SH-SY5Y (cell line): ENCODE data around the gene PHKG2.

ENCODE experiments used
- GATA2 ChIP-seq: IDR thresholded peaks from 2 replicates; pipeline ENCODE4 v1.6.1; 2011; ENCODE audit warnings: mild to moderate bottlenecking, low read depth, low read length
- GATA3 ChIP-seq: IDR thresholded peaks from 2 replicates; pipeline ENCODE4 v1.6.1; 2011; ENCODE audit warnings: low read depth, mild to moderate bottlenecking, low read length, moderate library complexity

The PHKG2 gene

DNA sequence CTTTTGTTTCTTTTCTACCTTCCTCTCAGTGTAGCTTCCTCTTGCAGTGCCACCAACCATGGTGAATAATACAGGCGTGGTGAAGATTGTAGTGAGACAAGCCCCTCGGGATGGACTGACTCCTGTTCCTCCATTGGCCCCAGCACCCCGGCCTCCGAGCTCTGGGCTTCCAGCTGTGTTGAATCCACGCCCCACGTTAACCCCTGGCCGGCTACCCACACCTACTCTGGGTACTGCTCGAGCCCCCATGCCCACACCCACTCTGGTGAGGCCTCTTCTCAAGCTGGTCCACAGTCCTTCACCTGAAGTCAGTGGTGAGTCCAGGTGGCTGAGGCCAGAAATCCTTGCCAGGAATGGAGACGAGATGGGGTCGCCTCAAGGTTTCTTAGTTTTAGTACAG, 25.3 kb upstream of the PHKG2 start:
- no peak for TF ChIP-seq GATA2
- no peak for TF ChIP-seq GATA3

DNA sequence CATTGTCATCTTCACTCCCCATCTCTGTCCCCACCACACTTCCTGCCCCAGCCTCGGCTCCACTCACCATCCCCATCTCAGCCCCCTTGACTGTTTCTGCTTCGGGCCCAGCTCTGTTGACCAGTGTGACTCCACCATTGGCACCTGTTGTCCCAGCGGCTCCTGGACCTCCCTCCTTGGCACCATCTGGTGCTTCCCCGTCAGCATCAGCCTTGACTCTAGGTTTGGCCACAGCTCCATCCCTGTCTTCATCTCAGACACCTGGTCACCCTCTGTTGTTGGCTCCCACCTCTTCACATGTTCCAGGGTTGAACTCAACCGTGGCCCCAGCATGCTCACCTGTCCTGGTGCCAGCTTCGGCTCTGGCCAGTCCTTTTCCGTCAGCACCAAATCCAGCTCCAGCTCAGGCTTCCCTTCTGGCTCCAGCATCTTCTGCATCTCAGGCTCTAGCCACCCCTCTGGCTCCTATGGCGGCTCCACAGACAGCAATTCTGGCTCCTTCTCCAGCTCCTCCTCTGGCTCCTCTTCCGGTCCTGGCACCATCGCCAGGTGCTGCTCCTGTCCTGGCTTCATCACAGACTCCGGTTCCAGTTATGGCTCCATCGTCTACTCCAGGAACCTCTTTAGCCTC, 24.4 kb upstream of the PHKG2 start:
- TF ChIP-seq GATA3: no peak
- TF ChIP-seq GATA2: no peak

DNA sequence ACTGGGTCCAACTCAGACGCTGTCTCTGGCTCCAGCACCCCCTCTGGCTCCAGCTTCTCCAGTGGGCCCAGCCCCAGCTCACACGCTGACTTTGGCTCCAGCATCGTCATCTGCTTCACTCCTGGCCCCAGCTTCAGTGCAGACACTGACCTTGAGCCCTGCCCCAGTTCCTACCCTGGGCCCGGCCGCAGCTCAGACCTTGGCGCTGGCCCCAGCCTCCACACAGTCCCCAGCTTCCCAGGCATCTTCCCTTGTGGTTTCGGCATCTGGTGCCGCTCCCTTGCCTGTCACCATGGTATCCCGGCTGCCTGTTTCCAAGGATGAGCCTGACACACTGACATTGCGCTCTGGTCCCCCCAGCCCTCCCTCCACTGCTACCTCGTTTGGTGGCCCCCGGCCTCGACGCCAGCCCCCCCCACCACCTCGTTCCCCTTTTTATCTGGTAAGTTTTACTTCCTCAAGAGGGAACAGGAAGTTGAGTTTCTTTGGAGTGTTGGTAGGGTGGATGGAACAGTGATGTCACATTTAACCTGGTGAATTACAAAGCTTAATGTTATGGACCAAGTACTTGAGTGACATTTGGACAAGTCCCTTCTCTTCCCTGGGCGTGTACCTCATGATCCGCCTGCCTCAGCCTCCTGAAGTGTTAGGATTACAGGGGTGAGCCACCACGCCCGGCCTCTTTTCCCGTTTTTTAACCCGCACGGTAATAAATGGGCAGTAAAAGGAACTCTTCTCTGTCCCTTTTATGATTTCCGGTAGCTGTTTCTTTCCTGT, 23.4 kb upstream of the PHKG2 start:
- TF ChIP-seq GATA3 (no peak), GATA2 (no peak)

DNA sequence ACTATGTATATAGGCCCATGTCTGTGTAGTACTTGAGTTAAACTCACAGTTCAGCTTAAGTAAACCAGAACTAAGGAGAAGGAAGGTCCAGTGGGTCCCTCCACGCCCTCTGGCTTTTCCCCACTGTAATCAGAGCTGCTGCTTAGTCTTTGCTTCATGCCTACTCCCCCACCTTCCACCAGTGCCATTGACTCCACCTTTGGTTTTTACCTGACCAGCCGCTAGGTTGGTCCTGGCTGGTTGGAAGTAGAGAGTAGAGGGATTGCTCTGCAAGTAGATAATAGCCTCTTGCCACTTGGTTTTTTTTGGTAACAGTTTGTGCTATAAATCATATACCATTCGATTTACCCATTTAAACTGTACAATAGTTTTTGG, 22.8 kb upstream of the PHKG2 start:
- no peak for TF ChIP-seq GATA3
- TF ChIP-seq GATA2: no peak

DNA sequence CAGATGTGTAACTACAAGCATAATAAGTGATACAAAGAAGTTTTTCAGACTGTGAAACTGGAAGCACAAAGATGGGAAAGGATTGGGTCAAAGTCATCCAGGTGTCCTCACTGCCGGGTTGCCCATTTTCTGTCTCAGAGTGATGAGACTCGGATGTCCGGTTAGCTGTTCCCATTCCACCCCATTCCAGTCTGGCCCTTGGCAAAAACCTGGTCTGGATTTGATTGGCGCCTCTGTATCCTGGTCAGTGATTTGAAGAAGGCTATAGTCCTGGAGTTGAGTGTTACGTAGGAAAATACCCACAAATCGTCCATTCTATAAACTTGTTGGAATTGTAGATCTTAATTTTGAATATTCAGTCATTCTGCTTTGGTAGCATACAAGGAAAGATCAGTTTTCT, 19.9 kb upstream of the PHKG2 start:
- TF ChIP-seq GATA2: no peak

DNA sequence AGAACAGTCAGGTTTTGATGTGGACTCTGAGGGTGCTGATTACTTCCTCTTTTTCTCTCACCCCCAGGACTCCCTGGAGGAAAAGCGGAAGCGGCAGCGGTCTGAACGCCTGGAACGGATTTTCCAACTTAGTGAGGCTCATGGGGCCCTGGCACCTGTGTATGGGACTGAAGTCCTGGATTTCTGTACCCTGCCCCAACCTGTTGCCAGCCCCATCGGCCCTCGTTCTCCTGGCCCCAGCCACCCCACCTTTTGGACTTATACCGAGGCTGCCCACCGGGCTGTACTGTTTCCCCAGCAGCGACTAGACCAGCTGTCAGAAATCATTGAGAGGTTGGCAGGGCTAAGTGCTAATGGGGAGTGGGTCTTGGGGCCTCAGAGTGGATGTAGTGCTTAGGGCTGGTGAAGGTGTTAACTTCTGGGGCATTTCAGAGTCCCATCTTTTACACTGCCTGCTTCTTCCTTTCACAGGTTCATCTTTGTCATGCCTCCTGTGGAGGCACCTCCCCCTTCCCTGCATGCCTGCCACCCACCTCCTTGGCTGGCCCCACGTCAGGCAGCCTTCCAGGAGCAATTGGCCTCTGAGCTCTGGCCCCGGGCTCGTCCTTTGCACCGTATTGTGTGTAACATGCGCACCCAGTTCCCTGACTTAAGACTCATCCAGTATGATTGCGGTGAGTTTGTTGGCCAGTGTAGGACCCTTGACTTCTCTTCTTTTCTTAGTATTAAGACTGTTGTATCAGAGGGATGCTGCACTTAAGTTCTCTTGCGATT, 19.1 kb upstream of the PHKG2 start:
- TF ChIP-seq GATA2 (no peak), GATA3 (no peak)

DNA sequence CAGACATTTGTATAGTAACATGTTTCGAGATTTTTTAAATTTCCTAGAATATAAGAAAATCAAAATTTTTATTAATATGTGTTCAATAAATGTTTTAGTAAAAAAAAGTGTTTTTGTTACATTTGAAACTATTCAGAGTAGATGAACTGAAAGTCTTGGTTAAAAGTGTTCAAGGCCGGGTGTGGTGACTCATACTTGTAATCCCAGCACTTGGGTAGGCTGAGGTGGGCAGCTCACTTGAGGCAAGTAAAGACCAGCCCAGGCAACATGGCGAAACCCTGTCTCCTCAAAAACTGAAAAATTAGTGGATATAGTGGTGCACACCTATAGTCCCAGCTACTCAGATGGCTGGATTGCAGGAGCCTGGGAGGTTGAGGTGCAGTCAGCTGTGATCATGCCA, 16.8 kb upstream of the PHKG2 start:
- TF ChIP-seq GATA3 (no peak), GATA2 (no peak)

DNA sequence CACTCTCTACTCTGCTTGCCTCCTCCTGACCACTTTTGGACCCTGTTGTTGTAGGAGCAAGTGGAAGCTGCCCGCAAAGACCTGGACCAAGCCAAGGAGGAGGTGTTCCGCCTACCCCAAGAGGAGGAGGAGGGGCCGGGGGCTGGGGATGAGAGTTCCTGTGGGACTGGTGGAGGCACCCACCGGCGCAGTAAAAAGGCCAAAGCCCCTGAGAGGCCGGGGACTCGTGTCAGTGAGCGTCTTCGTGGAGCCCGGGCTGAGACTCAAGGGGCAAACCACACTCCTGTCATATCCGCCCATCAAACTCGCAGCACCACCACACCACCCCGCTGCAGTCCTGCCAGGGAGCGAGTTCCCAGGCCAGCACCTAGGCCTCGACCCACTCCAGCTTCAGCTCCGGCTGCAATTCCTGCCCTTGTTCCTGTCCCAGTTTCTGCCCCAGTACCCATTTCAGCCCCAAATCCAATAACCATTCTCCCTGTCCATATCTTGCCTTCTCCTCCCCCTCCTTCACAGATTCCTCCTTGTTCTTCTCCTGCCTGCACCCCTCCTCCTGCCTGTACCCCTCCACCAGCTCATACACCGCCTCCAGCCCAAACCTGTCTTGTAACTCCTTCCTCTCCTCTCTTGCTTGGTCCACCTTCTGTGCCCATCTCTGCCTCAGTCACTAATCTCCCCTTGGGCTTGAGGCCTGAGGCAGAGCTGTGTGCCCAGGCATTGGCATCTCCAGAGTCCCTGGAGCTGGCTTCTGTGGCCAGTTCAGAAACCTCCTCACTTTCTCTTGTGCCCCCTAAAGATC, 11.0 kb upstream of the PHKG2 start:
- TF ChIP-seq GATA3 (no peak), GATA2 (no peak)

DNA sequence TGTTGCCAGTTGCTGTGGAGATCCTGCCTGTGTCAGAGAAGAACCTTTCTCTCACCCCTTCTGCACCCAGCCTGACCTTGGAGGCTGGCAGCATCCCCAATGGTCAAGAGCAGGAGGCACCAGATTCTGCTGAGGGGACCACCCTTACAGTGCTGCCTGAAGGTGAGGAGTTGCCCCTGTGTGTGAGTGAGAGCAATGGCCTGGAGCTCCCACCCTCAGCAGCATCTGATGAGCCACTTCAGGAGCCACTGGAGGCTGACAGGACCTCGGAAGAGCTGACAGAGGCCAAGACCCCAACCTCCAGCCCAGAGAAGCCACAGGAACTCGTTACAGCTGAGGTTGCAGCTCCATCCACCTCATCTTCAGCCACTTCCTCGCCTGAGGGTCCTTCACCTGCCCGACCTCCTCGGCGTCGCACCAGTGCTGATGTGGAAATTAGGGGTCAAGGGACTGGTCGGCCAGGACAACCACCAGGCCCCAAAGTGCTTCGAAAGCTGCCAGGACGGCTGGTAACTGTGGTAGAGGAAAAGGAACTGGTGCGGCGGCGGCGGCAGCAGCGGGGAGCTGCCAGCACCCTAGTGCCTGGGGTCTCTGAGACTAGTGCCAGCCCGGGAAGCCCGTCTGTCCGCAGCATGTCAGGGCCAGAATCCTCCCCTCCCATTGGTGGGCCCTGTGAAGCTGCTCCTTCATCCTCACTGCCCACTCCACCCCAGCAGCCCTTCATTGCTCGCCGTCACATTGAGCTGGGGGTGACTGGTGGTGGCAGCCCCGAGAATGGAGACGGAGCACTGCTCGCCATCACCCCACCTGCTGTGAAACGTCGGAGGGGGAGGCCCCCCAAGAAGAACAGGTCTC, 10.2 kb upstream of the PHKG2 start:
- TF ChIP-seq GATA2: no peak
- TF ChIP-seq GATA3: no peak

DNA sequence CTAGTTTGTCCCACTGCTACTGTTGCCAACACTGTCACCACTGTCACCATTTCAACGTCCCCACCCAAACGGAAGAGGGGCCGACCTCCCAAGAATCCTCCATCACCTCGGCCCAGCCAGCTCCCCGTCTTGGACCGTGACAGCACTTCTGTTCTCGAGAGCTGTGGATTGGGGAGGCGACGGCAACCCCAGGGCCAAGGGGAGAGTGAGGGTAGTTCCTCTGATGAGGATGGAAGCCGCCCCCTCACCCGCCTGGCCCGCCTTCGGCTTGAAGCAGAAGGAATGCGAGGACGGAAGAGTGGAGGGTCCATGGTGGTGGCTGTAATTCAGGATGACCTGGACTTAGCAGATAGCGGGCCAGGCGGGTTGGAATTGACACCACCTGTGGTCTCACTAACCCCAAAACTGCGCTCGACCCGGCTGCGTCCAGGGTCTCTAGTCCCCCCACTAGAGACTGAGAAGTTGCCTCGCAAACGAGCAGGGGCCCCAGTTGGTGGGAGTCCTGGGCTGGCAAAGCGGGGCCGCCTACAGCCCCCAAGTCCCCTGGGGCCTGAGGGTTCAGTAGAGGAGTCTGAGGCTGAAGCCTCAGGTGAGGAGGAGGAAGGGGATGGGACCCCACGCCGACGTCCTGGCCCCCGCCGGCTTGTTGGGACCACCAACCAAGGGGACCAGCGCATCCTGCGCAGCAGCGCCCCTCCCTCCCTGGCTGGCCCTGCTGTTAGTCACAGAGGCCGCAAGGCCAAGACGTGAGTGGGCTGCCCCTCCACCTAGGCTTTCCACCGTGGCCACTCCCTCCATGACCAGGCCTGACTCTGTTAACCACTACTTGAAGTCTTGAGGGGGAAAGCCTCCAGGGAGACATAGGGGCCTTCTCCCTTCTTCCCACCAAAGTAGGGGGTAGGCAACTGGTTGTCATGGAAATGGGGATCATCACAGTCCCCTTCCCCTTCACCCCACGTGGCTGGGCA, 9.0 kb upstream of the PHKG2 start:
- TF ChIP-seq GATA2 (no peak), GATA3 (no peak)

DNA sequence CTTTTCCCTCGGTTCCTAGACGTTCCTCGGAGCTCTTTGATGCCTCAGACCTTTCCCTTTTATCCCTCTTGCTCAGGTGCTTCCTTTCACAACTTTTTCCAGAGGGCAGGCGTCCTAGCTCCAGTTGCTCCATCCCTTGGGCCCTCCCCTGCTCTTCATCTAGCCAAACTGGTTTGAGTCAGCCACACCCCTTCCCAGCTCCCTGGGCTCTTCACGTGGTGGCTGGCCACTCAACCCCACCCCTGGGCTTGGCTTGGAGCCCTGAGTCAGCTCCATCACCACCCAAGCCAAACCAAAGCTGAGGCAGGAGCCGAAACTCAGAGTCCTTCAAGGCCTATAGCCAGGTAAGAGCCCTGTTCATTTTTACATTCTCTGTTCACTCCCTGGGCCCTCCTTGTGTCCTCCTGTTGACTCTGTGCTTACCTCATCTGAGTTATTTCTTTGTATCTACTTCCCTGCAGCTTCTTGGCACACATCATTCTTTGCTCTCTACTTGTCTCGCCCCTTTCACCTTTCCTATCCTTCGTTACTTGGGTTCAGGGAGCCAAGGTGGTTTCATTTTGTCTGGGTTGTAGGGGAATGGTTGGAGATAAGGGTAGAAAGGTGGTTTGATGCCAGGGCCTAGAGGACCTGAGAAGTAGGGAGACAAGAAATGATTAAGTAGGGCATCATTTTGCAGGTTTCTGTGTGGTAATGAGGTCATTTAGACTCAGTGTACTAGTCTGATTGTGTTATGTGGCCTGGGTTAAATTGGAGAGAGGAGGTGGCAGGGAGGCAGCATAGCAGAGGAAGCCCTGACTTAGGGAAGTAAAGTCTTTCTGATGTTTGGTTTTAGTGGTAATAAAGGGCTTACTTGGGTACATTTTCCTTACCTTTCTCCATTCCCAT, 7.6 kb upstream of the PHKG2 start:
- TF ChIP-seq GATA2 (no peak), GATA3 (no peak)
